CD14-positive monocyte (primary cell): ENCODE data around the gene THG1L. TPM values are rescaled to one million over a fixed set of nuclear protein-coding genes. Genes with fewer than 3 reads are reported as not detected.
A peak's percentile ranks its signal among the peaks of the same experiment; 100 is the strongest.

Experiments
- DNase-seq, 3 donors: peaks; one replicate each; pipeline ENCODE4 v3.0.0-alpha.2; 2011 to 2022
- H2AFZ ChIP-seq: 2 replicates; pipeline ENCODE4 v1.6.0; 2012; ENCODE audit warnings: mild to moderate bottlenecking, low read depth, low read length, inconsistent platforms; ENCODE audit not compliant: insufficient read depth, poor library complexity, severe bottlenecking
- H3K27ac ChIP-seq, 2 donors: 1 replicate in 1 of 2; 2 replicates in 1 of 2; pipeline ENCODE4 v1.5.1; 2012 to 2013; ENCODE audit warnings: low read length in 2 of 2, control low read depth in 1 of 2, inconsistent platforms in 1 of 2, low read depth in 1 of 2, mild to moderate bottlenecking in 1 of 2
- H3K27me3 ChIP-seq, 2 donors: one replicate each; pipeline versions ENCODE4 v1.6.0 to v1.6.1; 2011 to 2013; ENCODE audit warnings: low read length in 2 of 2; ENCODE audit not compliant: control insufficient read depth in 2 of 2, insufficient read depth in 2 of 2
- H3K36me3 ChIP-seq, 2 donors: replicated peaks in 1 of 2; 1 replicate in 1 of 2; 2 replicates in 1 of 2; pipeline versions ENCODE4 v1.5.1 to v1.6.1; 2012 to 2013; ENCODE audit warnings: low read length in 2 of 2, control low read depth in 1 of 2, inconsistent platforms in 1 of 2, mild to moderate bottlenecking in 1 of 2; ENCODE audit not compliant: insufficient read depth in 2 of 2, control insufficient read depth in 1 of 2
- H3K4me1 ChIP-seq, 2 donors: 1 replicate in 1 of 2; 2 replicates in 1 of 2; pipeline versions ENCODE4 v1.5.1 to v1.6.1; 2012 to 2013; ENCODE audit warnings: low read length in 2 of 2, control low read depth in 1 of 2, inconsistent platforms in 1 of 2, mild to moderate bottlenecking in 1 of 2, moderate library complexity in 1 of 2; ENCODE audit not compliant: insufficient read depth in 2 of 2, control insufficient read depth in 1 of 2
- H3K4me2 ChIP-seq: replicated peaks from 2 replicates; pipeline ENCODE3; 2012; ENCODE audit warnings: low read length, moderate library complexity, mild to moderate bottlenecking; ENCODE audit not compliant: poor library complexity, severe bottlenecking; ENCODE audit errors: extremely low read depth
- H3K4me3 ChIP-seq, 3 experiments: fragments of 200-600 bp in 1 of 3; sonication (generic) in 1 of 3; replicated peaks in 1 of 3; 1 replicate in 2 of 3; 2 replicates in 1 of 3; pipeline ENCODE4 v1.5.1; 2011 to 2013; ENCODE audit warnings: low read length in 3 of 3, mild to moderate bottlenecking in 3 of 3, control low read depth in 2 of 3, low read depth in 2 of 3, inconsistent platforms in 1 of 3, moderate library complexity in 1 of 3
- H3K79me2 ChIP-seq: 2 replicates; pipeline ENCODE4 v1.6.0; 2012; ENCODE audit warnings: mild to moderate bottlenecking, control low read depth, inconsistent platforms, low read length, moderate library complexity; ENCODE audit not compliant: insufficient read depth
- H3K9ac ChIP-seq: 2 replicates; pipeline ENCODE4 v1.6.0; 2017; ENCODE audit warnings: low read length, mild to moderate bottlenecking; ENCODE audit not compliant: insufficient read depth, poor library complexity, severe bottlenecking
- H3K9me3 ChIP-seq, 2 donors: replicated peaks in 1 of 2; 1 replicate in 1 of 2; 2 replicates in 1 of 2; pipeline versions ENCODE4 v1.5.1 to v1.6.1; 2012 to 2013; ENCODE audit warnings: low read length in 2 of 2, control low read depth in 1 of 2; ENCODE audit not compliant: control insufficient read depth in 1 of 2, insufficient read depth in 1 of 2
- H4K20me1 ChIP-seq: 2 replicates; pipeline ENCODE4 v1.6.0; 2012; ENCODE audit warnings: mild to moderate bottlenecking, low read length, control low read depth, moderate library complexity; ENCODE audit not compliant: insufficient read depth
- H3K27ac Mint-ChIP-seq, 7 donors: one replicate each; pipeline ENCODE4 v1.8.0; 2020; ENCODE audit warnings: mild to moderate bottlenecking in 7 of 7, mixed read lengths in 7 of 7, moderate library complexity in 6 of 7, inconsistent platforms in 2 of 7
- H3K27me3 Mint-ChIP-seq, 3 donors: one replicate each; pipeline ENCODE4 v1.8.0; 2021 to 2022; ENCODE audit warnings: low read depth in 3 of 3, mild to moderate bottlenecking in 3 of 3, mixed read lengths in 3 of 3, moderate library complexity in 3 of 3, inconsistent platforms in 1 of 3
- H3K36me3 Mint-ChIP-seq, 2 donors: one replicate each; pipeline ENCODE4 v1.8.0; 2020; ENCODE audit warnings: mixed read lengths in 2 of 2, inconsistent platforms in 1 of 2, mild to moderate bottlenecking in 1 of 2
- H3K4me1 Mint-ChIP-seq: one replicate; pipeline ENCODE4 v1.8.0; 2020; ENCODE audit warnings: mild to moderate bottlenecking, mixed read lengths
- H3K4me3 Mint-ChIP-seq, 2 donors: one replicate each; pipeline ENCODE4 v1.8.0; 2020; ENCODE audit warnings: mild to moderate bottlenecking in 2 of 2, mixed read lengths in 2 of 2, moderate library complexity in 1 of 2
- H3K9me3 Mint-ChIP-seq, 7 donors: one replicate each; pipeline ENCODE4 v1.8.0; 2020 to 2022; ENCODE audit warnings: mixed read lengths in 7 of 7, mild to moderate bottlenecking in 6 of 7, moderate library complexity in 6 of 7, inconsistent platforms in 2 of 7
- CTCF ChIP-seq: fragments of 200-600 bp; IDR thresholded peaks from one replicate; pipeline ENCODE4 v1.8.0; 2022; ENCODE audit warnings: antibody characterized with exemption, mild to moderate bottlenecking
- WGBS: methylation state at CpG from one replicate; pipeline ENCODE4 v1.1.5; 2013; ENCODE audit warnings: missing lambda C conversion rate; ENCODE audit not compliant: insufficient coverage; 5-methylcytosine and 5-hydroxymethylcytosine counted together
- intact Hi-C, 2 donors: fragments of 100-400 bp; cut with micrococcal nuclease; formaldehyde crosslinking; loops; one replicate each; pipeline versions ENCODE4 v1.15.0 to v1.15.1; 2023
- polyA plus RNA-seq, 3 donors: library from polyadenylated mRNA; depleted of rRNA in 1 of 3; unstranded in 2 of 3; stranded (reverse) in 1 of 3; fragments of 300-500 nt in 2 of 3; fragments of >200 nt in 1 of 3; fragmentation: Illumina TruSeq in 2 of 3; gene quantifications; 1 replicate in 2 of 3; 2 replicates in 1 of 3; pipeline ENCODE4 v1.2.3, GENCODE V29; 2012 to 2021

The THG1L gene
- polyA plus RNA-seq, 3 donors: 7.6 to 12.2 (median 7.6) TPM

GRCh38 chr5:157735991-157736390 is 4.8 kb downstream of the THG1L start:
- Mint-ChIP-seq H3K27me3 (peaks cover 0 to 2% (median 0%) of the 10 kb centered on the region in 3 donors), H3K4me1 (peaks cover 5% of the 10 kb centered on the region), H3K9me3 (no peaks in the 10 kb centered on the region), H3K27ac (peak overlapping the region in 1 of 7 donors; percentile 44), H3K36me3 (peaks cover 59 to 69% of the 10 kb centered on the region in 2 donors), H3K4me3 (no peak overlapping the region)
- Histone ChIP-seq H4K20me1 (no peaks in the 10 kb centered on the region), H3K36me3 (peaks cover 28 to 73% of the 10 kb centered on the region in 2 donors), H3K27ac (no peak overlapping the region), H3K4me3 (no peak overlapping the region), H3K27me3 (no peaks in the 10 kb centered on the region), H3K4me2 (no peak overlapping the region), H2AFZ (no peak overlapping the region), H3K9ac (no peak overlapping the region), H3K79me2 (no peaks in the 10 kb centered on the region), H3K4me1 (peaks cover 6% of the 10 kb centered on the region in 2 donors), H3K9me3 (no peaks in the 10 kb centered on the region)
- DNase-seq: no peak
- intact Hi-C loops: no loop called here
- 100% methylated on average over 3 of the region's 6 CpGs for WGBS
- TF ChIP-seq CTCF: no peak

GRCh38 chr5:157739388-157740228 is 8.4 kb downstream of the THG1L start:
- no peaks in the 10 kb centered on the region for H3K27me3 ChIP-seq
- H3K79me2 ChIP-seq: no peaks in the 10 kb centered on the region
- intact Hi-C loops: loop anchor here (5.0 to 10.0 kb wide), 5 partner anchors 72 to 415 kb away; partner anchors contain the start of gene CLINT1 (in 1 of the 2)
- peak overlapping the region in 1 of 7 donors; percentile 5 for H3K27ac Mint-ChIP-seq
- H3K9me3 ChIP-seq: no peaks in the 10 kb centered on the region
- H3K9me3 Mint-ChIP-seq: peaks cover 0 to 2% (median 0%) of the 10 kb centered on the region in 7 donors
- H4K20me1 ChIP-seq: no peaks in the 10 kb centered on the region
- H3K36me3 ChIP-seq: peaks cover 20 to 55% of the 10 kb centered on the region in 2 donors
- peaks cover 40 to 48% of the 10 kb centered on the region in 2 donors for H3K36me3 Mint-ChIP-seq
- no peak overlapping the region for H3K4me2 ChIP-seq
- H3K4me3 ChIP-seq: no peak overlapping the region
- H3K4me1 ChIP-seq: peaks cover 10 to 14% of the 10 kb centered on the region in 2 donors
- peaks cover 4 to 6% (median 4%) of the 10 kb centered on the region in 3 donors for H3K27me3 Mint-ChIP-seq
- H3K9ac ChIP-seq: no peak overlapping the region
- H3K4me3 Mint-ChIP-seq: no peak overlapping the region
- H3K4me1 Mint-ChIP-seq: peaks cover 11% of the 10 kb centered on the region
- WGBS: 87% methylated on average over 5 of the region's 12 CpGs
- DNase-seq: no peak
- TF ChIP-seq CTCF: no peak
- no peak overlapping the region for H2AFZ ChIP-seq
- no peak overlapping the region for H3K27ac ChIP-seq
